Thyroid gland (tissue), 4 donors: ENCODE measurements around the gene PLCL1. TPM values are rescaled to one million over a fixed set of nuclear protein-coding genes. Genes with fewer than 3 reads are reported as not detected.

ENCODE experiments used
- DNase-seq, 2 donors: peaks; one replicate each; pipeline ENCODE4 v3.0.0-alpha.2; 2019
- H3K27ac ChIP-seq, 3 donors: fragments of 200-600 bp; sonication (generic); 1 replicate in 2 of 3; 2 replicates in 1 of 3; pipeline ENCODE4 v1.5.1; 2016 to 2019; ENCODE audit warnings: mild to moderate bottlenecking in 1 of 3, moderate library complexity in 1 of 3
- H3K27me3 ChIP-seq: fragments of 200-600 bp; sonication (generic); one replicate; pipeline ENCODE4 v1.5.1; 2019
- H3K36me3 ChIP-seq, 2 donors: fragments of 200-600 bp; sonication (generic); one replicate each; pipeline ENCODE4 v1.5.1; 2016 to 2019
- H3K4me1 ChIP-seq, 2 donors: fragments of 200-600 bp; sonication (generic); one replicate each; pipeline ENCODE4 v1.5.1; 2017 to 2019
- H3K4me3 ChIP-seq, 3 donors: fragments of 200-600 bp; sonication (generic); replicated peaks in 1 of 3; 1 replicate in 2 of 3; 2 replicates in 1 of 3; pipeline ENCODE4 v1.5.1; 2016; ENCODE audit warnings: mild to moderate bottlenecking in 1 of 3
- H3K9me3 ChIP-seq: fragments of 200-600 bp; sonication (generic); one replicate; pipeline ENCODE4 v1.5.1; 2017
- CTCF ChIP-seq, 6 experiments: fragments of 200-600 bp in 3 of 6; fragments of 450-650 bp in 3 of 6; sonication (generic) in 3 of 6; IDR thresholded peaks; one replicate each; pipeline ENCODE4 v1.5.1; 2016 to 2019; ENCODE audit warnings: antibody characterized with exemption in 6 of 6, mild to moderate bottlenecking in 2 of 6, inconsistent platforms in 1 of 6, moderate library complexity in 1 of 6
- POLR2A ChIP-seq, 2 donors: fragments of 450-650 bp; IDR thresholded peaks; one replicate each; pipeline ENCODE4 v1.6.1; 2017; ENCODE audit warnings: antibody characterized with exemption in 2 of 2, mild to moderate bottlenecking in 2 of 2, moderate library complexity in 1 of 2
- WGBS, 2 donors: methylation state at CpG; one replicate each; pipeline ENCODE4 v1.1.5; 2017; 5-methylcytosine and 5-hydroxymethylcytosine counted together
- intact Hi-C: fragments of 100-400 bp; cut with DNase I; formaldehyde crosslinking; loops from one replicate; pipeline ENCODE4 v1.15.1; 2023
- total RNA-seq, 4 donors: library from RNA; depleted of rRNA; stranded (reverse); fragments of >200 nt; gene quantifications; one replicate each; pipeline ENCODE4 v1.2.3, GENCODE V29; 2016

PLCL1 gene
- total RNA-seq, 4 donors from 2014 or later = 9.1 to 11.8 (median 9.9) TPM

DNA sequence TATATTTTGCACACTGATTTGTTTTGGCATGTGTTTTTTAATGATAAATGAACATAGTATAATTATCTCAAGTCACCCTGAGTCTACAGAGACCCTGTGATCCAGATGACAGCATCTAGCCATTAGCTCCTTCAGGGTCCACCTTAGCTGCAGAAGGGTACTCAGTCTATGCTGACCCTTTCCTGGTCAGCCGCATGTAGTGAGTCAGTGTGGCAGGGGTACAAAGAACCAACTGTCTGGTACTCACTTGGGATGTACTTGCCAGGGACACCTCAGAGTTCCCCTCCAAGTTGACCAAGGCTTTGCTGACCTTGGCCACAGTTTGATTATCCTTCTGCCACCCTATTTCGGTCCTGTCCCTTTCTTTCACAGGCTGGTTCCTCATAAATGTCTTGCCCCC lies 369.5 kb downstream of the PLCL1 start:
- no peak for TF ChIP-seq POLR2A (IDR thresholded peaks at IDR 0.05)
- TF ChIP-seq CTCF (IDR thresholded peaks at IDR 0.05) = no peak
- intact Hi-C loops = no loop called here
- DNase-seq = no peak
- Histone ChIP-seq H3K27me3 (no peaks in the 10 kb centered on the region), H3K9me3 (no peaks in the 10 kb centered on the region), H3K4me1 (no peaks in the 10 kb centered on the region), H3K36me3 (no peaks in the 10 kb centered on the region), H3K27ac (no peak overlapping the region), H3K4me3 (no peak overlapping the region)
- WGBS, 2 donors = 84 to 90% methylated on average over 2 of the region's 2 CpGs

GRCh38 chr2:198175271-198175670 lies 370.9 kb downstream of the PLCL1 start:
- intact Hi-C loops = no loop called here
- 76 to 80% methylated on average over 3 of the region's 3 CpGs for WGBS, 2 donors
- Histone ChIP-seq H3K4me3 (no peak overlapping the region), H3K27me3 (no peaks in the 10 kb centered on the region), H3K36me3 (no peaks in the 10 kb centered on the region), H3K9me3 (no peaks in the 10 kb centered on the region), H3K27ac (no peak overlapping the region), H3K4me1 (no peaks in the 10 kb centered on the region)
- TF ChIP-seq POLR2A (IDR thresholded peaks at IDR 0.05) (no peak), CTCF (IDR thresholded peaks at IDR 0.05) (no peak)
- DNase-seq = no peak

DNA sequence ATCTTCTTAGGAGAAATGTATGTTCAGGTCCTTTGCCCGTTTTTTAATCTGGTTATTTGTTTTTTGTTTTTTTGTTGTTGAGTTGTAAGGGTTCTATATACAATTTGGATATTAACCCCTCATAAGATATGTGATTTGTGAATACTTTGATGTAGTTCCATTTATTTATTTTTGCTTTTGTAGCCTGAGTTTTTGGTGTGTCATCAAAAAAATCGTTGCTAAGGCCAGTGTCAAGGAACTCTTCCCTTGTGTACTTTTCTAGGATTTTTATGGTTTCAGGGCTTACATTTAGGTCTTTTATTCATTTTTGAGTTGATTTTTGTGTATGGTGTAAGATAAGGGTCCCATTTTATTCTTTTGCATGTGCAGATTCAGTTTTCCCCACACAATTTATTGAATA lies 372.6 kb downstream of the PLCL1 start:
- DNase-seq = no peak
- Histone ChIP-seq H3K4me1 (no peaks in the 10 kb centered on the region), H3K36me3 (no peaks in the 10 kb centered on the region), H3K4me3 (no peak overlapping the region), H3K27me3 (no peaks in the 10 kb centered on the region), H3K27ac (no peak overlapping the region), H3K9me3 (no peaks in the 10 kb centered on the region)
- WGBS, 2 donors = 88 to 90% methylated on average over 2 of the region's 2 CpGs
- intact Hi-C loops = no loop called here
- TF ChIP-seq POLR2A (IDR thresholded peaks at IDR 0.05) (no peak), CTCF (IDR thresholded peaks at IDR 0.05) (no peak)

GRCh38 chr2:198178766-198179165 lies 374.4 kb downstream of the PLCL1 start:
- intact Hi-C loops = no loop called here
- TF ChIP-seq CTCF (IDR thresholded peaks at IDR 0.05) (no peak), POLR2A (IDR thresholded peaks at IDR 0.05) (no peak)

DNA sequence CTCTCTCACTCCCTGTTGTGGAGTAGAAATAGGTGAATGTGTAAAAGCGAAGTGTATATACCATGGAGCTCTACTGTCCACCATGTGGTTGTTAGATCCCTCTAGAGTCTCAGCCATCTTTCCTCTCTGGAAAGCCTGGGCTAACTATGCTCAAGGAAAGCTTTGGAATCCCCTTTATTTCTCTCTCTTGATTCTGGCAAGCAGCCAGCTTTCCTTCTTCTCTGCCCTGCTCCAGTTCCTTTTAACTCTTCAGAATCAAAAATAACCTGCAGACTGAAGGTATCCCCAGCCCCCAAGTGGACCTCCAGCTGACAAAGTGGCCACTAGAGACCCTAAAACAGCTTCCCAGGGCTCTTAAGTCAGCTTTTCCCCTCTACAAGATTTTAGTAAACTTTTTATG lies 381.9 kb downstream of the PLCL1 start:
- intact Hi-C loops = no loop called here
- H3K27ac ChIP-seq = no peak overlapping the region
- no peaks in the 10 kb centered on the region for H3K9me3 ChIP-seq
- H3K4me1 ChIP-seq = no peaks in the 10 kb centered on the region
- no peaks in the 10 kb centered on the region for H3K36me3 ChIP-seq
- 88 to 89% methylated on average over 1 of the region's 1 CpG for WGBS, 2 donors
- no peak for DNase-seq
- TF ChIP-seq CTCF (IDR thresholded peaks at IDR 0.05) (no peak), POLR2A (IDR thresholded peaks at IDR 0.05) (no peak)
- H3K4me3 ChIP-seq = no peak overlapping the region
- H3K27me3 ChIP-seq = no peaks in the 10 kb centered on the region

More at GRCh38 chr2:198178766-198179165, 374.4 kb downstream of the PLCL1 start:
- no peaks in the 10 kb centered on the region for H3K27me3 ChIP-seq
- no peaks in the 10 kb centered on the region for H3K9me3 ChIP-seq
- no peak overlapping the region for H3K4me3 ChIP-seq
- H3K27ac ChIP-seq = no peak overlapping the region
- no peaks in the 10 kb centered on the region for H3K36me3 ChIP-seq
- H3K4me1 ChIP-seq = no peaks in the 10 kb centered on the region
- no peak for DNase-seq
